ENCODE data around the gene LYPD8. TPM values are rescaled to one million over a fixed set of nuclear protein-coding genes. Genes with fewer than 3 reads are reported as not detected.

Gene LYPD8
- polyA plus RNA-seq, 5 donors: not detected

DNA sequence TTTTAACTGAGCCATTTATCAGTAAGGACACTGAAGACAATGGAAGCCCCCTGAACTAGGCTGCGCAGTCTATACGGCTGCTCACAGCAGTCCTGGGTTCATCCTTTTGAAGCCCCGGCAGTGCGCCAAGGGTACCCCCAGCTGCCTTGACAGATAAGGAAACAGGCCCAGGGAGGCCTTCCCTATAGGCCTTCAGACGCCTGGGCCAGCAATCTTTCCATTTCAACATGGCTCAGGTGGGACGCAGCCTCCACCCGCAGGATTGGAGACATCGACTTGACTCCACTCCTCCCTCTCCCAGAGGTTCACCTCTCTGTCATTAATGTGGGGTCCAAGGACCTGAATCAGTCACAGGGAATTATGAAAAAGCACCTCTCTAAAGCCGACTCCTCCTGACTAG is 2.8 kb upstream of the LYPD8 start:
- DNase-seq: no peak

DNA sequence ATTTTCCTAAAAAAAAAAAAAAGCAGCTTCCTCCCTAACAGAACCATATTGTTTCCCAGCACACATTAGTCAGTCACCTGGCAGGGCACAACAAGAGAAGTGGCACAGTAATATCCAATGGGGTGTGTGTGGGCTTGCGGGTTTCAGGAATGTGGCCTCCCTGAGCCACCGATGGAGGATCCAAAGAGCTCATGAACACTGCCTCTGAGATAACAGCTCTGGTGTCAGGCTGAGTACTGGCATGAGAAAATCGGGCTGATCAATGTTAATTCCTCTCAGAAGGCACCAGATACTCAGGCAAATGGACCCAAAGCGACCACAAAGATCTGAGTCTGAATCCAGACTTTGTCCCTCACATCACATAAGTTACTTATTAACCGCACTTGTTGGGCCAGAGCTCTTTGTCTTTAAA is 2.2 kb upstream of the LYPD8 start:
- DNase-seq: no peak

DNA sequence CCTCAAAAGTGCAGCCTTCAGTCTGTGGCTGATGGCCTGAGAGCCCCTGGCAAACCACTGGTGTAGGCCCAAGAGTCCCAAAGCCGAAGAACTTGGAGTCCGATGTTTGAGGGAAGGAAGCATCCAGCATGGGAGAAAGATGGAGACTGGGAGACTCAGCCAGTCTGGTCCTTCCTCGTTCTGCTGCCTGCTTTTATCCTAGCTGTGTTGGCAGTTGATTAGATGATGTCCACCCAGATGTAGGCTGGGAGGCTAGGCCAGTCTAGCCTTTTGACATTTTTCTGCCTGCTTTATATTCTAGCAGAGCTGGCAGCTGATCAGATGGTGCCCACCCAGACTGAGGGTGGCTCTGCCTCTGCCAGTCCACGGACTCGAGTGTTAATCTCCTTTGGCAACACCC is 1.1 kb upstream of the LYPD8 start:
- no peak for DNase-seq

DNA sequence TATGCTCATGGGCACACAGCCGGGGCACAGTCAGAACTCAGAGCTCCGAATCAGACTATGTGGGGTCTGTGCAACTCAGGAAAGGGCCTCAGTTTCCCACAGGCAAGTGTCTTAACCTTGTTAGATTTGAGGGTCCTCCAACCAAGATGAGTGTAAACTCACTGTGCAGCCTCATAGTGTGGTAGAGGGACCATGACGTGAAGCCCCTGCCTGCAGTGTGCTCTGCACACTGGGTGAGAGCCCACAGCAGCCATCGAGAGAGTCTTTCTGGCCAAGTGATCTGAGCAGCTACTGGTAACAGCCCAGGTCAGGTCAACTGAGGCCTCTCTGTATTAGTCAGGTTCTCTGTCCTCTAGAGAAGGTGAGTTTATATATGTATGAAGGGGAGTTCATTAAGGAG is 592 bp upstream of the LYPD8 start:
- no peak for DNase-seq

DNA sequence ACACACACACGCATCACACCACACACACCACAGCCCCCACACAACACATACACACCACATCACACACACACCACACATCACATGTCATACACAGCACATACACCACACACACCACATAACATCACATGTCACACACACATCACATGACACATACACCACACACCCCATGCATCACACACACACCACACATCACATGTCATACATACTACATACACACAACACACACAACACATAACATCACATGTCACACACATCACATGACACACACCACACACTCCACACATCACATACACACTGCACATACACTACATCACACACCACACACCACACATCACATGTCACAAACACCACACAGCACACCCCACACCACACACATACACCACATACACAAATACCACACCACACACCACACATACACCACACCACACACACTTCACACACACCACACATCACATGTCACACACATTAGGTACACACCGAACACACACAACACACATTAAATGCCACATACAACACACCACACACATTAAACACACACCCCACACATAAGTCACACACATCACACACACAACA is 1.8 kb downstream of the LYPD8 start:
- DNase-seq: no peak

DNA sequence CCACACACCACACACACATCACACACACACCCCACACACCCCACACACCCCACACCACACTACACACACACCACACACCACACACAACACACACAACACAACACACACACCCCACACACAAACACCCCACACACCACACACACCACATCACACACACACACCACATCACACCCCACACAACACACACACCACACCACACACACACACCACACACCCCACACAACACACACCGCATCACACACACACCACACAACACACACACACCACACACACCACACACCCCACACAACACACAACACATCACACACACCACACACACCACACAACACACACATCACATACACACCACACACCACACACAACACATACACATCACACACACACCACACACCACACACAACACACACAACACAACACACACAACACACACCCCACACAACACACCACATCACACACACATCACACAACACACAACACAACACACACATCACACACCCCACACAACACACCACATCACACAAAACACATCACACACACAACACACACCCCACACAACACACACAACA is 2.4 kb downstream of the LYPD8 start:
- DNase-seq: no peak

DNA sequence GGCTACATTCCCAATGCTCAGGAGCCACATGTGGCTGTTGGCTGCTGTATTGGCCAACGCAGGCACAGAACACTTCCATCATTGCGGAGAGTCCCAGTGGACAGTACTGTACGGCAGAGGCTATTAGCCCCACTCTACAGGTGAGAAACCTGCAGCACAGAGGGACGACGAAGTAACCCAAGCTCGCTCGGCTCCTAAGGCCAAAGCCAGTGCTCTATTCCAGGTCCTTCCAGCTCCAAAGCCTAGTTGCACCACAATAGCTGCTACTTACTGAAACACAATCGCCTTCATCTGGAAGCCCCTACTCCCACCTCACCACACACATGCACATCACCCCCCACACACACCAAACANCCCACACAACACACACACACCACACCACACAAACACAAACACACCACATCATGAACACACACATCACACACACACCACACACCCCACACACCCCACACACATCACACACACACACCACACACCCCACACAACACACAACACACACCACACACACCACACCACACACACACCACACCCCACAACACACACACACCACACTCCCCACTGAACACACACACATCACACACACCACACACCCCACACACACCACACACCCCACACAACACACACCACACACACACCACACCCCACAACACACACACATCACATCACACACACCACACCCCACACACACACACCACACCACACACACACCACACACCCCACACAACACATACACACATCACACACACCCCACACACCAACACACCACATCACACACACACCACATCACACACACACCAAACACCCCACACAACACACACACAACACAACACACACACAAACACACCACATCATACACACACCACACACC is 3.2 kb downstream of the LYPD8 start:
- DNase-seq: no peak

DNA sequence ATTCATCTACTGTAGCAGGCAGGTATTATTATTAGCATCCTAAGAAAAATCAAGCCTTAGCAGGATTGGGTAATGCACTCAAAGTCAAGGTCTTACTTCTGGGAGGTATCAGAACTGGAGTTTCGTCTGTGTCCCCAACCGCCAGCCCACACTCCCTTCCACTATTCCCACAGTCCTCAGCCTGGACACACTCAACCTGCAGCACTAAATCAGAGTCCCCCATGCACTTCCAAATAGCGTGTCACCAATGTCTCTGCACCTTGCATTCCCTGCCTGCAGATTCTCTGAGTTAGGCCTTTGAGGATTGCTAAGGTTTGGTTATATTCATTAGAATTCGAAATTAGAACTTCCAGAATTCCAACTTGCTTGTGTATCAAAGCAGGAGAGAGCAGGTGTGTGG is 3.9 kb downstream of the LYPD8 start:
- DNase-seq: no peak

DNA sequence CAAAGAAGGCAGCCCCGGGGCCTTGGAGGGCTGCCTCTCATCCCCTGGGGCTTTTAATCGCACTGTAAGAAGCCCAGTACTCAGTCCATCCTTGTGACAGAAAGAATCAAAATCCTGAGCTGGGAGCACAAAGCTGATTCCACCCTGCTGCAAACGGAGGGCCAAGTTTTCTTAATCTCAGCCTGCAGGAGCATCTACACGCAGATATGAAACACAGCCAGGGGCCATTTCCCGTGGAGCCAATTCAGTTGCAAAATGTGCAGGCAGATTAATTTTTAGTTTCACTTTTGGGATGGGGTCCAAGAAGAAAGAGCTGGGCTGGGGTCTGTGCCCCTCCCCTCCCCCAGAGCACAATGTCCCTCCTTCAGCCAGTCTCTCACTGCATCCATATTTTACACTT is 4.4 kb downstream of the LYPD8 start:
- no peak for DNase-seq

DNA sequence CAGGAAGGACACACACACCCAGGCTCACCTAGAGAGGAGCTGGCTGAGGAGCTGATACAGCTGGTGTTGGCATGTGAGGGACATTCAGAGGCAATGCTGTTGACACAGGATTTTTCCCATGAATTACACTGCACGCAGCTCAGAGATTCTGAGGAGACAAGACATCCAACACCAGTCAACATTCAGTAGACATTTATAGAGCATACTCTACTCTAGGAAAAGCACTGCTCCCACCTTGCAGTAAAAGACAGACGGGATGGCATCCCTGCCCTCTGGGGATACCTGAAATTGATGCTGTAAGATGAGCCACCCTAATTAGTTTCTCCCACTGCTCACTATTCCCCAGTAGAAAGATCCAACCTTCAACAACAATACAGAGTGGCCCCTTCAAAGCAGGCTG is 5.1 kb downstream of the LYPD8 start:
- DNase-seq: no peak

DNA sequence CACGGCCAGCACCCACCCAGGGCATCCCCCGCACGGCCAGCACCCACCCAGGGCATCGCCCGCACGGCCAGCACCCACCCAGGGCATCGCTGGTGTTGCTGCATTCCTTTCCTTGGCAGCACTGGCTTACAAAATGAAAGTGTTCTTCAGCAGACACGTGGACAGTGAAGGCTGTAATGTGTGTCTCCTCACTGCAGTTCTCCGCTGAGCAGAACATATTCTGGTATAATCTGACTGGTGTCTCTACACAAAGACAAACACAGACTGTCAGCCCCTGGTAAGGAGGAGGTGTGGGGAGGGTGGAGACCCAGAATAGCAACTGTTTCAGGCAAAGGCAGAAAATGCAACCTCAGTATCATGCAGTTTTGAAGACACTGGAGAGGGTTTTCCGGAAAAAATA is 7.3 kb downstream of the LYPD8 start:
- DNase-seq: no peak

DNA sequence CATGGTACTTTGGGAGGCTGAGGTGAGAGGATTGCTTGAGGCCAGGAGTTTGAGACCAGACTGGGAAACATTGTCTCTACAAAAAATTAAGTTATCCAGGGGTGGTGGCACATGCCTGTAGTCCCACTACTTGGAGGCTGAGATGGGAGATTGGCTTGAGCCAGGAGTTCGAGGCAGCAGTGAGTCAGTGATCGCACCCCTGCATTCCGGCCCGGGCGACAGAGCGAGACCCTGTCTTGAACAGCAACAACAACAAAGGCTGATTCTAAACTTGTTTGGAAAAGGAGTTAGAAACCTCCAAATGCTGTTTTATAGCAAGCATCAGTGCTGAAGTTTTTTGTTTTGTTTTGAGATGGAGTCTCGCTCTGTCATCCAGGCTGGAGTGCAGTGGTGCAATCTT is 14.7 kb downstream of the LYPD8 start:
- no peak for DNase-seq

DNA sequence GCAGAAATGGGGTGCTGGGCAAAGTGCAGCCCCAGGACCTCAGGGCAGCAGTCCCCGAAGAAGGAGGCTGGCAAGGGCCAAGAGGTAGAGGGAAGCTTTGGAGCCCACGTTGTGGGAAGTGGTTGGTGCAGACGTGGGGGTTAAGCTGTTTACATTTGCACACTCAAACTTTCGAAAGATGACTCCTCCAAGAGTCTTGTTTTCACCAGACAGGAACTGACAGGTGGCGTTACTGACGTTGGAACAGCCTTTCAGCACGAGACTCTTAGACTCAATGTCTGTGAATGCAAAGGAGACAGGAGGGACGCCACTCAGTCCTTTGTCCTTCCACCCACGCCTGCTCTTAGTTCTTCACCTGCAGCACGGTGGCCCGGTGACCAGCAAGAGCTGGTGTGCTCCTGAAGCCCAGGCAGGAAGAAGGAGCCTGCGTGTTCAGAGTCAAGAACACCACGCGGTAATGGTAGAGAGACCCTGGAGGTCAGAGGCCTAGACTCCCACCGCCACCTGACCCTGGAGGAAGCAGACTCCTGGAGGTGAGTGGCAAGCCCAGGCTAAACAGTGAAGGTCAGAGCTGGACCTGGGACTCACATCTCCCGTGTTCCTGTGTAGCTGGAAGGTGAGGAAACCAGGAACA is 15.9 kb downstream of the LYPD8 start:
- DNase-seq: no peak

DNA sequence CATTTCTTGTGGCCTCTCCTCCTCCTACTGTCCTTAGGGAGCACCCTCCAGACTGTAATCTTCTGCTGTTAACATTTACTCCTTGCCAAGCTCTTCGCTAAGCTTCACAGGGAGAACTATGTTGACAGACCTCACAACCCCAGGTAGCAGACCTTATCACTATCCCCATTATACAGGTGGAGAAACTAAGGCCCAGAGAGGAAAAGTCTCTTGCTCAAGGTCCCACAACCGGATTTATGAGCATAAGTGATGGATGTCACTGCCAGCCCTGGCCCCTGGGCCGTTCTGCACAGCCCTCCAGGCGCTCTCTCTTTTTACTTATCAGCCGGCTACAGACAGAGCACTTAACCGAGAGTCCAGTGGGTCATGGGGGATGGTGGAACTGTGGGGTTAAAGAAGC is 18.1 kb downstream of the LYPD8 start:
- DNase-seq: no peak

DNA sequence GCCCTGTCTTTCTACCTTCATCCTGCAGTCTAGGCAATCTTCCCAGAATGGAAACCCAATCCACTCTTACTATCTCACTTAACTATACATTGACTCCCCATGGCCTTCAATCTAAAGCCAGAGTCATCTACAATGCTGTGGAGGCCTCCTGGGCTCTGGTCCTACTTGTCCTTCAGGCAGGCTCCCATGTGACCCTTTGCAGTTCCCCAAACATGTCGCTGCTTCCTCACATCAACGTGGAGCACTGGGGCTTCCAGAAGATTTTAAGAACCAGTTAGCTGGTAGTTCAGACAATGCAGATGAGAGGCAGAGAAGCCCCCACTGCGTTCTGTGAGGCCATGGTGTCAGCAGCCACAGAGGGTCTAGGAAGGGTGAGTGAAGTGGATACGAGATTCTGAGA is 18.6 kb downstream of the LYPD8 start:
- no peak for DNase-seq

DNA sequence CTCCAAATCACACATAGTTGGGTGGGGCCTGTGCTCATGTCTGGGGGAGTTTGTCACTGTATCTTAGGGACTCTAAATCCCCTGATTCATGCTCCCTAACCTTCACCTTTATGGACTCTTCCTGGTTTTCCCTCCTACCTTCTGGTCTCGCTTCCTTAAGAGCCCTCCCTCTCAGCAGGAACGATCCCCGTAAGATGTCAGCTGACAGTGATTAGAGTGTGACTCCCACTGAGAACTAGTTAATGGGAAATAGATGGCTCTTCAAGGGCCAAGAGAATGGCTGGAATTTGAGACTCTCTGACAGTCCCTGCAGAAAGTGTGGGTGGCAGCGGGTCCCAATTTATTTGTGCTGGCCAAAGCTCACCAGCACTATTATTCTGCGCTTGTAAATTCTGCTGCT is 22.0 kb downstream of the LYPD8 start:
- no peak for DNase-seq

DNA sequence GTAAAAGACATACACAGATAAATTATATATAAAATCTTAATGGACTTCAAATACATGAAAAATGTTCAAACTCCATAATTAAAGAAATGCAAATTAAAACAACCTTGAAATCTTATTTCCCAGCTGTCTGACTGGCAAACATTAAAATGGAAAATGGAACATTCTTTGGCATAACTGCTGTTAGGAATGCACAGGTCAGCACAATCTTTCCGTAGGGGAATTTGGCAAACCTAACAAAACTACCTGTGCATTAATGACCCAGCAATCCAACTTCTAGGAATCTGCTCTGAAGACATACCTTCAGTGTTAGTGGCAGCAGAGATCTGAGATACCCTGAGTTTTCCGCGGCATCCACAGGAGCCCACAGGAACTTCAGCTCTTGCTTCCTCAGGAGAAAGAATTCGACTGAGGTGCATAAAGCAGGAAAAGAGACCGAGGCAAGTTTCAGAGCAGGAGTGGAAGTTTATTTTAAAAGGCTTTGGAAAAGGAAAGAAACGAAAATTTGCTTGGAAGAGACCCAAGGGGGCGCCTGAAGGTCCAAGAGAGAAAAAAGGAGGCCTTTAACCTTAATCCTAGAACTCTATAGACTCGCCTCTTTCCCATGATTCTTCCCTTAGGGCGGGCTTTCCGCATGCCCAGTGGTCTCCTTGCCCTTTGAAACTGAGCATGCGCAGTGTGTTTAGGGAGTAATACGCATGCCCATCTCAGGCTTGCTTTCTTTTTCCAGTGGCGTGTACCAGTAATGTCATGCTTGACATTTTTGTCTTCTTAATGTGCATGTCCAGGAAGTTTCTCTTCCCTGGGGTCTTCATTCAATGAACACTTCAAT is 24.8 kb downstream of the LYPD8 start:
- DNase-seq: no peak

DNA sequence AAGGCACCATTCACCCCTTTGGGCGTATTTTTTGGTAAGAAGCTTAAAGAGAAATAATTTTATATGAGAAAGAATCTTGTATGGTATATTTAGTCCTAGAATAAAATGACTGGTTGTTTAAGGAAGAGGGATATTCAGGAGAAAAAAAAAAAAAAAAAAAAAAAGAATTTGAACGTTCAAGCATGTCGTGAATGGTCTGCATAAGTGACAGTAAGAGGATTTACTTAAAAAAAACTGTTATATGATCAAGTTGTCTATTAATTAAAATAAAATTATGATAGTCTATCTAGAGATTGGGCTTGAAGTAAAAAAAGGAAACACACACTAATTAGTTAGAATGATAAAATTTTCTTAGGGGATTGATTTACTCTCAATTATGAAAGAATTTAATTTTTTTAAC is 41.3 kb downstream of the LYPD8 start:
- DNase-seq: no peak

DNA sequence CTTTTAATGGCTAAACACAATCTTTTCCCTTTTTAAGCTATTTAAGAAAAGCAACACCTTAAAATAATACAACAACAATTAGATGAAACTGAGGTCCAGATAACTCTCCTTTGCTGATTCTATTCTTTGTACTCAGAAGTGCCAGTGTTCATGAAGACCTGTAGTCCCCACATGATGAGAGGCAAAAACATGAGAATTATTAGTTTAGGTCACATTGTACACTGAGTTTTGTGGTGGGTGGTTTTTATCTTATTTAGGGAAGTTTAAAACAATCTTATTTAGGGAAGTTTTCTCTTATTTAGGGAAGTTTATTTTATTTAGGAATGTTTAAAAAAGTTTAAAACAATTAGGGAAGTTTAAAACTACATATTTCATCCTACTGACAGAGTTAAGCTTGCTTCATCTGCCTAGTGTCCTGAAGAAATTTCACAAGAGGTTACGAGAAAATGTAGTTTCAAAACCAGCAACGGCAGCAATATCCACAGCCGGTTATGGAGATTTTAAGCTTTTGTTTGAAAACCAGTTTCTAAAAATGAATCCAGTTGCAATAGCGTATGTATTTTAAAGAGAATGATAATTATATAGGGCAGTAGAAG is 45.2 kb downstream of the LYPD8 start:
- no peak for DNase-seq

DNA sequence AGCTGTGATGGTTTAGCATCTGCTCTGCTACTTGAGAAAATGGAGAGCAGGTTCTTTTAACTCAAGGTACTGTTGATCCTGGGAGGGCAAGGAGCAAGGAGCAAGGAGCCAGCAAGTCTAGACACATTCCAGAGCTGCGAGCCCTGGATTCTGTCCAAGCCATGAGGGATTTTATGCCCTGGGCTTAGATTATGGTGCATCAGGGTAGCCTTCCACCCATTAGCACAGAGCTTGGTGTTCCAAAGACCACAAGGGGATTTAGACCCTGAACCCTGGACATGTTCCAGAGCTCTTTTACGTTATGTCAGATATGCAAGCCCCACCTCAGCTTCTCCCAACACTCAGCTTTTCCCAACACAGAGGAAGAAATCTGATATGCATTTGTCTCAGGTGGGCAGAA is 51.0 kb downstream of the LYPD8 start:
- no peak for DNase-seq

DNA sequence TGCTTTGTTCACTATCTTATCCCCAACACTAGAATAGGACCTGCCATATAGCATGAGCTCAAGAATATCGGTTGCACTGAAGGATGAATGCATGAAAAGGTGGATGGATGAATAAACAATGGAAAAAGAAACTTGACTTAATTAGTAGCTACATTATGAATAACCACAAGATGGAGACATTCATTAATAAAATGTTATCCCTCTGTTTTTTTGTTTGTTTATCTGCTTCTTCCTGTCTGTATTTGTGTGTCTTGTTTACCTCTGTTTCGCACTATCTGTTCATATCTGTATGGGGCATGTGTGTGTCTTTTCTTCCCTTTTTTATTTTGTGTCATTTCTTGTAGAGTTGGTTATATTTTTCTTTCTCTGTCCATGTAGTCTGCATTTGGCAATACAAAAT is 51.9 kb downstream of the LYPD8 start:
- DNase-seq: no peak

DNA sequence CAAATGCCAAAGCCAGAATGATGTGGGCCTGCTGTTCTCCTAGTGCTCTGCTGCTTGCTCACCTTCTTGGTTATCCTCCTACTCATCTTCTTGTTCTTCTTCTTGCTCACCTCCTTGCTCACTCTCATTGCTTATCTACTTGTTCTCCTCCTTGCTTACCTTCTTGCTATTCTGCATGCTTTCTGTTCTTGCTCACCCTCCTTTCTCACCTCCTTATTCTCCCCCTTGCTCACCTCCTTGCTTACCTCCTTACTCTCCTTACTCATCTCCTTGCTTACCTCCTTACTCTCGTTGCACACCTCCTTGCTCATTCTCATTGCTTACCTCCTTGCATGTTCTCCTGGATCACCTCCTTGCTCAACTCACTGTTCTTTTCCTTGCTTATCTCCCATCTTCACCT is 52.8 kb downstream of the LYPD8 start, which contains the start of gene OR14I1:
Gene OR14I1, minus strand, starts transcription at position 53 of the 400 bp plus-strand sequence.
- no peak for DNase-seq

Data from right lung (tissue), 5 donors.